Gastrocnemius medialis (tissue), 4 donors: ENCODE measurements around the gene HTT-AS. TPM values are rescaled to one million over a fixed set of nuclear protein-coding genes. Genes with fewer than 3 reads are reported as not detected.

ENCODE experiments used
- ATAC-seq, 2 donors: fragments of 150-250 bp; one replicate each; pipeline ENCODE4 v1.9.1; 2016
- DNase-seq, 2 donors: peaks; one replicate each; pipeline ENCODE4 v3.0.0-alpha.2; 2019
- H3K27ac ChIP-seq, 4 donors: fragments of 200-600 bp; sonication (generic); 1 replicate in 1 of 4; 2 replicates in 3 of 4; pipeline ENCODE4 v1.5.1; 2016 to 2018; ENCODE audit warnings: mild to moderate bottlenecking in 2 of 4, moderate library complexity in 1 of 4
- H3K27me3 ChIP-seq, 3 donors: fragments of 200-600 bp; sonication (generic) in 2 of 3; 1 replicate in 1 of 3; 2 replicates in 2 of 3; pipeline versions ENCODE4 v1.5.1 to v1.6.0; 2016 to 2019; ENCODE audit warnings: mild to moderate bottlenecking in 1 of 3, moderate library complexity in 1 of 3
- H3K36me3 ChIP-seq, 2 donors: fragments of 200-600 bp; sonication (generic) in 1 of 2; one replicate each; pipeline ENCODE4 v1.5.1; 2017 to 2018
- H3K4me1 ChIP-seq, 2 donors: fragments of 200-600 bp; sonication (generic) in 1 of 2; one replicate each; pipeline ENCODE4 v1.5.1; 2016 to 2017; ENCODE audit warnings: mild to moderate bottlenecking in 2 of 2
- H3K4me3 ChIP-seq, 4 donors: fragments of 200-600 bp; sonication (generic) in 3 of 4; 1 replicate in 1 of 4; 2 replicates in 3 of 4; pipeline ENCODE4 v1.5.1; 2016 to 2019; ENCODE audit warnings: mild to moderate bottlenecking in 2 of 4
- H3K9me3 ChIP-seq, 3 donors: fragments of 200-600 bp; sonication (generic) in 2 of 3; 1 replicate in 1 of 3; 2 replicates in 2 of 3; pipeline ENCODE4 v1.5.1; 2016 to 2019
- POLR2A ChIP-seq, 2 donors: fragments of 450-650 bp; IDR thresholded peaks; one replicate each; pipeline ENCODE4 v1.6.1; 2017; ENCODE audit warnings: antibody characterized with exemption in 2 of 2, mild to moderate bottlenecking in 2 of 2, moderate library complexity in 2 of 2
- in situ Hi-C, 4 donors: fragments of 200-750 bp; cut with MboI; loops; one replicate each; pipeline versions ENCODE4 v1.15.0 to v1.8.0; 2017; ENCODE audit warnings: low sequenced_read_pairs in 4 of 4
- intact Hi-C: fragments of 100-400 bp; cut with DNase I; formaldehyde crosslinking; loops from one replicate; pipeline ENCODE4 v1.15.1; 2023; ENCODE audit warnings: low total_unique reads
- total RNA-seq, 4 donors: library from RNA; depleted of rRNA; stranded (reverse); fragments of >200 nt; gene quantifications; one replicate each; pipeline versions ENCODE4 v1.1.0 to v1.2.3, GENCODE V29; 2016
- TF ChIP-seq, protein P1 (sequence below), 5 experiments: fragments of 450-650 bp in 3 of 5; fragments of 200-600 bp in 2 of 5; sonication (generic) in 2 of 5; IDR thresholded peaks in 4 of 5; conservative IDR thresholded peaks in 1 of 5; 1 replicate in 4 of 5; 2 replicates in 1 of 5; pipeline ENCODE4 v1.5.1; 2016 to 2019; ENCODE audit warnings: antibody characterized with exemption in 5 of 5, mild to moderate bottlenecking in 3 of 5, moderate library complexity in 3 of 5

Gene HTT-AS
- total RNA-seq, 4 donors from 2014 or later: not detected

DNA sequence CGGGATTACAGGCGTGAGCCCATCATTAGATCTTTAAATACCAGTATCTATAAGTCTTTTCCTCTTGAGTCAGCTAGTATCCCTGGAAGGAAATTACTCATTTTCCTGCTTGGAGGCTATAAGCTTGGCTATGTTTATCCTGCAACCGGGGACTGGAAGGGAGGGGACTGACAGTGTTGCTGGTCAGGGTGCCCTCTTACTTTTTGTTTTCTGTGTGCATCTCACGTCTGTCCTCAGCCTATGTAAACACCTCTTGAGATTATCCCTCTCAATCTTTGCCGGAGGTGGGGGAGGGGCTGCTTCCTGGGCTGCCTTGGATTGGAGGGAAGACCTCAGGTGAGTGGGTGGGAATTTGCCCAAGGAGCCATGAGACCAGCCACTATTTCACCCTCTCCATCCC lies 37.1 kb upstream of the HTT-AS start:
- TF ChIP-seq POLR2A (IDR thresholded peaks at IDR 0.05): peak in 1 of 2 donors; percentile 30
- TF ChIP-seq, protein P1, sequence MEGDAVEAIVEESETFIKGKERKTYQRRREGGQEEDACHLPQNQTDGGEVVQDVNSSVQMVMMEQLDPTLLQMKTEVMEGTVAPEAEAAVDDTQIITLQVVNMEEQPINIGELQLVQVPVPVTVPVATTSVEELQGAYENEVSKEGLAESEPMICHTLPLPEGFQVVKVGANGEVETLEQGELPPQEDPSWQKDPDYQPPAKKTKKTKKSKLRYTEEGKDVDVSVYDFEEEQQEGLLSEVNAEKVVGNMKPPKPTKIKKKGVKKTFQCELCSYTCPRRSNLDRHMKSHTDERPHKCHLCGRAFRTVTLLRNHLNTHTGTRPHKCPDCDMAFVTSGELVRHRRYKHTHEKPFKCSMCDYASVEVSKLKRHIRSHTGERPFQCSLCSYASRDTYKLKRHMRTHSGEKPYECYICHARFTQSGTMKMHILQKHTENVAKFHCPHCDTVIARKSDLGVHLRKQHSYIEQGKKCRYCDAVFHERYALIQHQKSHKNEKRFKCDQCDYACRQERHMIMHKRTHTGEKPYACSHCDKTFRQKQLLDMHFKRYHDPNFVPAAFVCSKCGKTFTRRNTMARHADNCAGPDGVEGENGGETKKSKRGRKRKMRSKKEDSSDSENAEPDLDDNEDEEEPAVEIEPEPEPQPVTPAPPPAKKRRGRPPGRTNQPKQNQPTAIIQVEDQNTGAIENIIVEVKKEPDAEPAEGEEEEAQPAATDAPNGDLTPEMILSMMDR (IDR thresholded peaks at IDR 0.05 in 4 of 5, conservative IDR thresholded peaks at IDR 0.05 in 1 of 5): no peak
- ATAC-seq: peak in 1 of 2 donors; percentile 44
- peak overlapping the region; percentile 80 to 84 (median 82) for H3K27ac ChIP-seq
- peak overlapping the region in 1 of 4 donors; percentile 23 for H3K4me3 ChIP-seq
- DNase-seq: peak in 1 of 2 donors; percentile 24
- in situ Hi-C loops (no loop called here), intact Hi-C loops (no loop called here)
- H3K9me3 ChIP-seq: no peaks in the 10 kb centered on the region
- peaks cover 0 to 13% of the 10 kb centered on the region in 2 donors for H3K36me3 ChIP-seq
- H3K4me1 ChIP-seq: peaks cover 62 to 64% of the 10 kb centered on the region in 2 donors
- no peaks in the 10 kb centered on the region for H3K27me3 ChIP-seq

DNA sequence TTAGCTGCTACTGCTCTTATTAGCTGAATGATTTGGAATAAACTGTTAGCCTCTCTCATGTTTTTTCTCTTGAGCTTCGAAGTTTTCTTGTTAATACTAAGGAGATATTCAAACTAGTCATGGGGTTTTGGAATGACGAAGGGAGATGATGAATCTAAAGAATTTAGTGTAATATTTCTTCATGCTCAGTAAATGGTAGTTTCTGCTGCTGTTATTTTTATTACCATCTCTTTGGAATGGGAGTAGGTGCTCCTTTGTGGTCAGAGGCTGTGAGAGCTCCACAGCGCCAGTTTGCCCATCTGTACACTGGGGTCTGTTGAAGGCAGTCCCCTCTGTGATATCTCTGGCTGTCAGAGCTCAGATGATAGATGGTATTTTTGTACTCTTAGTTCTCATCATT lies 33.9 kb upstream of the HTT-AS start:
- no peak for ATAC-seq
- intact Hi-C loops: loop anchor here (5.0 to 10.0 kb wide), 2 partner anchors 94 to 237 kb away; no protein-coding TSS in a partner anchor
- H3K4me1 ChIP-seq: peaks cover 43 to 44% of the 10 kb centered on the region in 2 donors

DNA sequence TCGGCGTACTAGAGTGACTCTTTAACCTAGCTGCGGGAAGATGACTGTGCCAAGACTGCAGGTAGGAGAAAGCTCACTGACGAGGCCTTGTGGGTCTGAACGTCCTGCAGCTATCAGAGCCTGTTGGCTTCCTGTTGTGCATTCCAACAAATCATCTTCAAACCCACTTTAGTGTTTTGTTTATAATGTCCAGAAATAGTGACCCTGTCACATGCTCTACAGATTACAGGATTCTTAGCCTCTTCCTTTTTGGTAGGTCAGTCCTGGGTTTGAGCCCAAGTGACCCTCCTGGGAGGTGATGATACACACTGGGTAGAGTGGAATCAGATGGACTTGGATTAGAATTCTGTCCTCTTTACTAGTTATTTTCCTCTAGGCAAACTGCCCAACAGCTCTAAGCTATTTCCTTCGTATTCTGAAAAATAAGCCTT lies 33.4 kb upstream of the HTT-AS start:
- Histone ChIP-seq H3K27ac (peak overlapping the region; percentile 72 to 84 (median 82)), H3K9me3 (no peaks in the 10 kb centered on the region), H3K36me3 (no peaks in the 10 kb centered on the region), H3K27me3 (no peaks in the 10 kb centered on the region), H3K4me3 (no peak overlapping the region), H3K4me1 (peaks cover 38 to 39% of the 10 kb centered on the region in 2 donors)
- TF ChIP-seq, protein P1 (IDR thresholded peaks at IDR 0.05 in 4 of 5, conservative IDR thresholded peaks at IDR 0.05 in 1 of 5): no peak
- no peak for TF ChIP-seq POLR2A (IDR thresholded peaks at IDR 0.05)
- intact Hi-C loops (loop anchor here (5.0 to 10.0 kb wide), 2 partner anchors 95 to 237 kb away; no protein-coding TSS in a partner anchor), in situ Hi-C loops (no loop called here)
- ATAC-seq (no peak), DNase-seq (peak in 1 of 2 donors; percentile 58)

More for the DNA sequence above, 33.9 kb upstream of the HTT-AS start:
- in situ Hi-C loops: no loop called here
- Histone ChIP-seq H3K9me3 (no peaks in the 10 kb centered on the region), H3K27ac (peak overlapping the region; percentile 72 to 84 (median 82)), H3K4me3 (no peak overlapping the region), H3K27me3 (no peaks in the 10 kb centered on the region), H3K36me3 (no peaks in the 10 kb centered on the region)
- DNase-seq: no peak
- no peak for TF ChIP-seq POLR2A (IDR thresholded peaks at IDR 0.05)

DNA sequence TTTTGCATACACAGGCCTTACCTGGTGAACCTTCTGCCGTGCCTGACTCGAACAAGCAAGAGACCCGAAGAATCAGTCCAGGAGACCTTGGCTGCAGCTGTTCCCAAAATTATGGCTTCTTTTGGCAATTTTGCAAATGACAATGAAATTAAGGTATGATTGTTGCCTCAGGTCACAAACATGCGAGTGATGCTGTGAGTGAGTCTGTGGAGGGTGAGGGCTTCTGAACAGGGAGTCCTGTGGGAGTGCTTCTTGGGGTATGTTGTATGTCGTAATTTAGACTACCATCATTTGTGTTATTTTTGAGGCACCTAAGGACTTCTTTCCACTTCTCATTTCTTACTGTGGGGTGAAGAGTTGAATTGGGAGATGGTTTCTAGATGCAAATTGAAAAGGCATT lies 32.9 kb upstream of the HTT-AS start:
- no peaks in the 10 kb centered on the region for H3K27me3 ChIP-seq
- in situ Hi-C loops (no loop called here), intact Hi-C loops (loop anchor here (5.0 to 10.0 kb wide), 2 partner anchors 95 to 238 kb away; no protein-coding TSS in a partner anchor)
- peak overlapping the region in 1 of 4 donors; percentile 10 for H3K4me3 ChIP-seq
- no peaks in the 10 kb centered on the region for H3K9me3 ChIP-seq
- no peak for DNase-seq
- H3K27ac ChIP-seq: peak overlapping the region; percentile 72 to 84 (median 82)
- peaks cover 34% of the 10 kb centered on the region in 2 donors for H3K4me1 ChIP-seq
- H3K36me3 ChIP-seq: no peaks in the 10 kb centered on the region
- no peak for ATAC-seq
- no peak for TF ChIP-seq POLR2A (IDR thresholded peaks at IDR 0.05)
- TF ChIP-seq, protein P1 (IDR thresholded peaks at IDR 0.05 in 4 of 5, conservative IDR thresholded peaks at IDR 0.05 in 1 of 5): no peak

DNA sequence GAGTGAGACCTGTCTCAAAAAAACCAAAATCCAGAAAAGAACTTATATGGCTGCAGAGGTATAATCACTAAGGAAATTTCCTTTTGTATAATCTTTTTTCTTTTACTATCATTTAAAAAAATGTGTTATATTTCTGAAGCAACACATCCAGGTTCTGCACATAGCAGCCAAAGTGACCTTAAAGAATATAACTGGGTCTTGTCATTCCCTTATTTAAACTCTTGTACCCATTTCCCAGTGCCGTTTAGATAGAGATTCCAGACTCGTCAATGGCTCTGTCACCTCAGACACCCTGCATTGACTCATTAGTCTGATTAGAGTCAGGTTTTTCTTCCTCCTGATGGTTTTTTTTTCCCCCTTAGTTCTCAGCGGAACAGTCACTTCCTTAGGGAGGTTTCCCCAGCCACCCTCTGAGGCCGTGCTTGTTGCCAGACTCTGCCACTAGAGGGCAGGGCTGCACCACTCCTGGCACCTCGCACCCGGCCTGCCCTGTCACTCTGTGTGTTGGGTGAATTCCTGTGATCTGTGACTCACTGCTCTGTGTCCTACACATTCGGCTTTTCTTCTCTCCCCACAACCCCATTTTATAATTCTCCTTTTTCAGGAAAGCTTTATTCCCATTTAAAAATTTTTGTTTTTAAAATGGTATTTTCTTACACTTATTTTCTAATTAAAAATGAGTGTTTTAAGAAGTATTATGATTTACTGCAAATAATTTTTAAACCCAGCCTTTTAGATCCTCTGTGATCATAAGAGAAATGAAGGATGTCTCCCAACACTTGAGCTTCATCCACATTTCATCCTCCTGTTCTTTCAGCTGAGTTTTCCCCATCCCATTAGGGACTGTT lies 32.2 kb upstream of the HTT-AS start:
- DNase-seq (peak; percentile 82 to 89), ATAC-seq (peak; percentile 94 to 98)
- Histone ChIP-seq H3K4me3 (peak overlapping the region in 1 of 4 donors; percentile 10), H3K9me3 (no peaks in the 10 kb centered on the region), H3K4me1 (peaks cover 27% of the 10 kb centered on the region in 2 donors), H3K36me3 (no peaks in the 10 kb centered on the region), H3K27me3 (no peaks in the 10 kb centered on the region), H3K27ac (peak overlapping the region; percentile 72 to 84 (median 82))
- in situ Hi-C loops: no loop called here
- no peak for TF ChIP-seq POLR2A (IDR thresholded peaks at IDR 0.05)
- TF ChIP-seq, protein P1 (IDR thresholded peaks at IDR 0.05 in 4 of 5, conservative IDR thresholded peaks at IDR 0.05 in 1 of 5): peak; percentile 94 to 99 (median 96)
- intact Hi-C loops: loop anchor here (1.0 to 10.0 kb wide), 3 partner anchors 30 to 238 kb away; no protein-coding TSS in a partner anchor
